IMR-90 (cell line): ENCODE data around the gene LAG3.

Source experiments
- BHLHE40 ChIP-seq: fragments of 150-350 bp; IDR thresholded peaks from 2 replicates; pipeline ENCODE4 v1.6.1; 2016; ENCODE audit warnings: mild to moderate bottlenecking, low read depth, low read length
- CEBPB ChIP-seq: IDR thresholded peaks from 2 replicates; pipeline ENCODE4 v1.6.1; 2012; ENCODE audit warnings: low read depth, low read length, improper control_type of control experiment
- CHD1 ChIP-seq: IDR thresholded peaks from 2 replicates; pipeline ENCODE4 v1.6.1; 2012; ENCODE audit warnings: low read depth, low read length, improper control_type of control experiment
- FOS ChIP-seq: fragments of 150-350 bp; IDR thresholded peaks from 2 replicates; pipeline ENCODE4 v1.6.1; 2016; ENCODE audit warnings: low read depth, low read length
- MAFK ChIP-seq: IDR thresholded peaks from 2 replicates; pipeline ENCODE4 v1.6.1; 2012; ENCODE audit warnings: low read depth, low read length, improper control_type of control experiment
- MXI1 ChIP-seq: IDR thresholded peaks from 2 replicates; pipeline ENCODE4 v1.6.1; 2012; ENCODE audit warnings: low read depth, mild to moderate bottlenecking, low read length, moderate library complexity, borderline replicate concordance
- NFE2L2 ChIP-seq: fragments of 150-350 bp; IDR thresholded peaks from 2 replicates; pipeline ENCODE4 v1.6.1; 2016; ENCODE audit warnings: low read depth, mild to moderate bottlenecking, low read length
- POLR2A ChIP-seq: IDR thresholded peaks from 2 replicates; pipeline ENCODE4 v1.6.1; 2012; ENCODE audit warnings: mild to moderate bottlenecking, low read depth, low read length
- RAD21 ChIP-seq: IDR thresholded peaks from 2 replicates; pipeline ENCODE4 v1.6.1; 2012; ENCODE audit warnings: low read length, improper control_type of control experiment
- RCOR1 ChIP-seq: IDR thresholded peaks from 2 replicates; pipeline ENCODE4 v1.6.1; 2012; ENCODE audit warnings: mild to moderate bottlenecking, low read length, improper control_type of control experiment; ENCODE audit not compliant: insufficient replicate concordance
- RFX5 ChIP-seq: IDR thresholded peaks from 2 replicates; pipeline ENCODE4 v1.8.0; 2012; ENCODE audit warnings: low read depth, mild to moderate bottlenecking, low read length, moderate library complexity
- SMC3 ChIP-seq: fragments of 150-350 bp; IDR thresholded peaks from 2 replicates; pipeline ENCODE4 v1.6.1; 2016; ENCODE audit warnings: low read depth, mild to moderate bottlenecking, antibody characterized with exemption, low read length, moderate library complexity
- TF ChIP-seq, protein P1 (sequence below): conservative IDR thresholded peaks from 2 replicates; pipeline ENCODE4 v1.5.1; 2012; ENCODE audit warnings: mild to moderate bottlenecking, low read depth, low read length, improper control_type of control experiment
- TF ChIP-seq, protein P2 (sequence below): fragments of 150-350 bp; IDR thresholded peaks from 2 replicates; pipeline ENCODE4 v1.6.1; 2017; ENCODE audit warnings: mild to moderate bottlenecking, antibody characterized with exemption, low read length, low read depth

DNA sequence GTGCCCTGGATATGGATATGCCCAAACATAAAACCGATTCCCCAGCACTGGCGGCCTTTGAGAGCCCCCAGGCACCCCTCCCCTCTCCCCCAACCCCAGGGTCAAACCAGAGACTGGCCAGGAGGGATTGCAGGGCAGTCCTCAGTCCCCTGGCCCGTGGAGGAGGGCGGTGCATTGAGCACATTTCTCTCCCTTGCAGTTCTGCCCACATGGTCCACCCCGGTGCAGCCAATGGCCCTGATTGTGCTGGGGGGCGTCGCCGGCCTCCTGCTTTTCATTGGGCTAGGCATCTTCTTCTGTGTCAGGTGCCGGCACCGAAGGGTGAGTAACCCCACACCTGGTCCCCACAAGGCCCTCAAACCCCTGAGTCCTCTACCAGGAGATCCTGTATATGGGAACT, 45.9 kb downstream of the LAG3 start:
- TF ChIP-seq, protein P1, sequence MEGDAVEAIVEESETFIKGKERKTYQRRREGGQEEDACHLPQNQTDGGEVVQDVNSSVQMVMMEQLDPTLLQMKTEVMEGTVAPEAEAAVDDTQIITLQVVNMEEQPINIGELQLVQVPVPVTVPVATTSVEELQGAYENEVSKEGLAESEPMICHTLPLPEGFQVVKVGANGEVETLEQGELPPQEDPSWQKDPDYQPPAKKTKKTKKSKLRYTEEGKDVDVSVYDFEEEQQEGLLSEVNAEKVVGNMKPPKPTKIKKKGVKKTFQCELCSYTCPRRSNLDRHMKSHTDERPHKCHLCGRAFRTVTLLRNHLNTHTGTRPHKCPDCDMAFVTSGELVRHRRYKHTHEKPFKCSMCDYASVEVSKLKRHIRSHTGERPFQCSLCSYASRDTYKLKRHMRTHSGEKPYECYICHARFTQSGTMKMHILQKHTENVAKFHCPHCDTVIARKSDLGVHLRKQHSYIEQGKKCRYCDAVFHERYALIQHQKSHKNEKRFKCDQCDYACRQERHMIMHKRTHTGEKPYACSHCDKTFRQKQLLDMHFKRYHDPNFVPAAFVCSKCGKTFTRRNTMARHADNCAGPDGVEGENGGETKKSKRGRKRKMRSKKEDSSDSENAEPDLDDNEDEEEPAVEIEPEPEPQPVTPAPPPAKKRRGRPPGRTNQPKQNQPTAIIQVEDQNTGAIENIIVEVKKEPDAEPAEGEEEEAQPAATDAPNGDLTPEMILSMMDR = no peak
- TF ChIP-seq POLR2A (no peak), MXI1 (no peak), SMC3 (no peak), FOS (no peak), CEBPB (no peak), BHLHE40 (no peak), CHD1 (no peak), NFE2L2 (no peak), RAD21 (no peak), MAFK (no peak), RFX5 (no peak), RCOR1 (no peak)
- TF ChIP-seq, protein P2, sequence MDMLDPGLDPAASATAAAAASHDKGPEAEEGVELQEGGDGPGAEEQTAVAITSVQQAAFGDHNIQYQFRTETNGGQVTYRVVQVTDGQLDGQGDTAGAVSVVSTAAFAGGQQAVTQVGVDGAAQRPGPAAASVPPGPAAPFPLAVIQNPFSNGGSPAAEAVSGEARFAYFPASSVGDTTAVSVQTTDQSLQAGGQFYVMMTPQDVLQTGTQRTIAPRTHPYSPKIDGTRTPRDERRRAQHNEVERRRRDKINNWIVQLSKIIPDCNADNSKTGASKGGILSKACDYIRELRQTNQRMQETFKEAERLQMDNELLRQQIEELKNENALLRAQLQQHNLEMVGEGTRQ = no peak
